ENCODE results near the gene C12orf75. TPM values are rescaled to one million over a fixed set of nuclear protein-coding genes. Genes with fewer than 3 reads are reported as not detected.

Gene C12orf75
- total and polyA plus RNA-seq, 12 donors, result 0.76 to 4.9 (median 1.7) TPM

GRCh38 chr12:105342464-105342863 lies 12.0 kb downstream of the C12orf75 start:
- Histone ChIP-seq H3K36me3 (no peaks in the 10 kb centered on the region), H3K9me3 (peaks cover 0 to 20% (median 10%) of the 10 kb centered on the region in 11 donors), H3K27ac (no peak overlapping the region), H3K27me3 (no peaks in the 10 kb centered on the region), H3K4me1 (no peaks in the 10 kb centered on the region), H3K4me3 (no peak overlapping the region)
- DNase-seq, result no peak
- no peak for TF ChIP-seq CTCF (IDR thresholded peaks at IDR 0.05)
- intact Hi-C loops (cut with DNase I), result no loop called here
- ATAC-seq, result no peak

GRCh38 chr12:105343836-105344235 lies 13.3 kb downstream of the C12orf75 start:
- Histone ChIP-seq H3K36me3 (no peaks in the 10 kb centered on the region), H3K9me3 (peaks cover 0 to 20% (median 10%) of the 10 kb centered on the region in 11 donors), H3K27me3 (no peaks in the 10 kb centered on the region), H3K4me3 (no peak overlapping the region), H3K4me1 (no peaks in the 10 kb centered on the region), H3K27ac (no peak overlapping the region)
- ATAC-seq (no peak), DNase-seq (no peak)
- no peak for TF ChIP-seq CTCF (IDR thresholded peaks at IDR 0.05)
- WGBS, 2 donors, result 95 to 97% methylated on average over 1 of the region's 1 CpG
- intact Hi-C loops (cut with DNase I), result no loop called here

GRCh38 chr12:105347499-105347898 lies 17.0 kb downstream of the C12orf75 start:
- Histone ChIP-seq H3K9me3 (no peaks in the 10 kb centered on the region), H3K36me3 (no peaks in the 10 kb centered on the region), H3K27me3 (no peaks in the 10 kb centered on the region), H3K27ac (no peak overlapping the region), H3K4me3 (no peak overlapping the region), H3K4me1 (peaks cover 0 to 6% (median 2%) of the 10 kb centered on the region in 9 donors)
- no peak for ATAC-seq
- 71 to 88% methylated on average over 4 of the region's 4 CpGs for WGBS, 2 donors
- no peak for TF ChIP-seq CTCF (IDR thresholded peaks at IDR 0.05)
- DNase-seq, result no peak
- intact Hi-C loops (cut with DNase I), result no loop called here

- intact Hi-C loops (cut with DNase I), result no loop called here
- TF ChIP-seq CTCF (IDR thresholded peaks at IDR 0.05), result no peak
- H3K36me3 ChIP-seq, result no peaks in the 10 kb centered on the region
- 97 to 98% methylated on average over 3 of the region's 3 CpGs for WGBS, 2 donors
- no peak for DNase-seq
- H3K4me3 ChIP-seq, result no peak overlapping the region
- no peak overlapping the region for H3K27ac ChIP-seq
- H3K27me3 ChIP-seq, result no peaks in the 10 kb centered on the region
- no peaks in the 10 kb centered on the region for H3K9me3 ChIP-seq
- ATAC-seq, result no peak
- peaks cover 0 to 13% (median 9%) of the 10 kb centered on the region in 9 donors for H3K4me1 ChIP-seq
Measured at GRCh38 chr12:105348142-105348541, 17.7 kb downstream of the C12orf75 start.

Data from heart right ventricle (tissue), 16 donors.